RWPE2 (cell line): Measurements from ENCODE around the gene C1orf74.

Source experiments
- ATAC-seq: fragments of 200-7000 bp; cut with Tn5 transposase; 3 replicates; pipeline ENCODE4 v1.9.1; 2021; ENCODE audit warnings: low read depth
- DNase-seq: peaks from one replicate; pipeline ENCODE4 v3.0.0-alpha.2; 2020; ENCODE audit warnings: low spot score
- H3K27ac ChIP-seq: fragments of 450-650 bp; 2 replicates; pipeline ENCODE4 v1.5.1; 2017; ENCODE audit warnings: mild to moderate bottlenecking; ENCODE audit not compliant: poor library complexity, severe bottlenecking
- H3K27me3 ChIP-seq: fragments of 250-450 bp; sonication (Bioruptor Pico); 2 replicates; pipeline ENCODE4 v1.5.1; 2021; ENCODE audit warnings: mild to moderate bottlenecking, moderate library complexity; ENCODE audit not compliant: insufficient read depth, poor library complexity, severe bottlenecking
- H3K36me3 ChIP-seq: fragments of 250-450 bp; sonication (Bioruptor Pico); 2 replicates; pipeline ENCODE4 v1.5.1; 2020; ENCODE audit warnings: low read depth, mild to moderate bottlenecking, moderate library complexity
- H3K4me1 ChIP-seq: fragments of 250-450 bp; sonication (Bioruptor Pico); 2 replicates; pipeline ENCODE4 v1.5.1; 2021; ENCODE audit warnings: mild to moderate bottlenecking, moderate library complexity; ENCODE audit not compliant: insufficient read depth, poor library complexity, severe bottlenecking
- H3K4me3 ChIP-seq: fragments of 250-450 bp; sonication (Bioruptor Pico); 2 replicates; pipeline ENCODE4 v1.5.1; 2021; ENCODE audit warnings: mild to moderate bottlenecking, moderate library complexity; ENCODE audit not compliant: severe bottlenecking
- H3K9me3 ChIP-seq: fragments of 250-450 bp; sonication (Bioruptor Pico); 2 replicates; pipeline ENCODE4 v1.5.1; 2021; ENCODE audit warnings: mild to moderate bottlenecking, moderate library complexity; ENCODE audit not compliant: severe bottlenecking
- CTCF ChIP-seq: fragments of 450-650 bp; IDR thresholded peaks from one replicate; pipeline ENCODE4 v1.5.1; 2017; ENCODE audit warnings: mild to moderate bottlenecking, moderate library complexity; ENCODE audit not compliant: poor library complexity, severe bottlenecking

C1orf74 gene

GRCh38 chr1:209774592-209774991 lies 9.8 kb downstream of the C1orf74 start:
- ATAC-seq: no peak
- Histone ChIP-seq H3K4me3 (no peak overlapping the region), H3K27me3 (no peaks in the 10 kb centered on the region)

GRCh38 chr1:209772126-209772525 lies 12.2 kb downstream of the C1orf74 start:
- H3K9me3 ChIP-seq: no peaks in the 10 kb centered on the region
- ATAC-seq (no peak), DNase-seq (no peak)
- H3K27ac ChIP-seq: no peak overlapping the region
- H3K4me1 ChIP-seq: peaks cover 12% of the 10 kb centered on the region
- H3K27me3 ChIP-seq: no peaks in the 10 kb centered on the region
- H3K4me3 ChIP-seq: no peak overlapping the region
- no peaks in the 10 kb centered on the region for H3K36me3 ChIP-seq
- TF ChIP-seq CTCF: no peak

More at GRCh38 chr1:209774592-209774991, 9.8 kb downstream of the C1orf74 start:
- H3K4me1 ChIP-seq: peaks cover 3% of the 10 kb centered on the region
- no peaks in the 10 kb centered on the region for H3K9me3 ChIP-seq
- DNase-seq: no peak
- H3K36me3 ChIP-seq: no peaks in the 10 kb centered on the region
- no peak for TF ChIP-seq CTCF
- H3K27ac ChIP-seq: no peak overlapping the region

GRCh38 chr1:209770636-209771415 lies 13.5 kb downstream of the C1orf74 start:
- Histone ChIP-seq H3K27ac (no peak overlapping the region), H3K4me1 (peaks cover 12% of the 10 kb centered on the region), H3K36me3 (no peaks in the 10 kb centered on the region), H3K4me3 (no peak overlapping the region), H3K9me3 (no peaks in the 10 kb centered on the region), H3K27me3 (no peaks in the 10 kb centered on the region)
- no peak for TF ChIP-seq CTCF
- no peak for ATAC-seq
- DNase-seq: no peak

- Histone ChIP-seq H3K9me3 (no peaks in the 10 kb centered on the region), H3K4me1 (peaks cover 12% of the 10 kb centered on the region), H3K36me3 (no peaks in the 10 kb centered on the region), H3K27me3 (no peaks in the 10 kb centered on the region), H3K4me3 (no peak overlapping the region), H3K27ac (peak overlapping the region; percentile 70)
- no peak for DNase-seq
- ATAC-seq: no peak
- TF ChIP-seq CTCF: no peak
Observed at GRCh38 chr1:209769971-209770370, 14.4 kb downstream of the C1orf74 start.

GRCh38 chr1:209769171-209769904 lies 15.0 kb downstream of the C1orf74 start:
- H3K27me3 ChIP-seq: no peaks in the 10 kb centered on the region
- H3K27ac ChIP-seq: peak overlapping the region; percentile 70
- no peak overlapping the region for H3K4me3 ChIP-seq
- H3K9me3 ChIP-seq: no peaks in the 10 kb centered on the region
- ATAC-seq: peak; percentile 83
- TF ChIP-seq CTCF: no peak
- DNase-seq: no peak
- H3K4me1 ChIP-seq: peaks cover 12% of the 10 kb centered on the region
- H3K36me3 ChIP-seq: no peaks in the 10 kb centered on the region
